ENCODE measurements around the gene PTGDR.

Gene PTGDR

GRCh38 chr14:52265253-52265652, 2.2 kb upstream of the PTGDR start:
- DNase-seq (ENCODE audit: low spot score): no peak

GRCh38 chr14:52266179-52266578, 1.3 kb upstream of the PTGDR start:
- no peak for DNase-seq (ENCODE audit: low spot score)

GRCh38 chr14:52266782-52267181, 716 bp upstream of the PTGDR start:
- no peak for DNase-seq (ENCODE audit: low spot score)

- DNase-seq (ENCODE audit: low spot score): no peak
Observed at GRCh38 chr14:52268279-52269061, 972 bp downstream of the PTGDR start.

GRCh38 chr14:52269100-52269499, 1.6 kb downstream of the PTGDR start:
- DNase-seq (ENCODE audit: low spot score): no peak

GRCh38 chr14:52269982-52270381, 2.5 kb downstream of the PTGDR start:
- DNase-seq (ENCODE audit: low spot score): no peak

- DNase-seq (ENCODE audit: low spot score): no peak
Observed at GRCh38 chr14:52271538-52271937, 4.0 kb downstream of the PTGDR start.

GRCh38 chr14:52272375-52272774, 4.9 kb downstream of the PTGDR start:
- no peak for DNase-seq (ENCODE audit: low spot score)

GRCh38 chr14:52275372-52275771, 7.9 kb downstream of the PTGDR start:
- DNase-seq (ENCODE audit: low spot score): no peak

GRCh38 chr14:52277552-52277951, 10.1 kb downstream of the PTGDR start:
- no peak for DNase-seq (ENCODE audit: low spot score)

- DNase-seq (ENCODE audit: low spot score): no peak
Observed at GRCh38 chr14:52279408-52279807, 11.9 kb downstream of the PTGDR start.

- DNase-seq (ENCODE audit: low spot score): no peak
Observed at GRCh38 chr14:52283099-52283498, 15.6 kb downstream of the PTGDR start.

GRCh38 chr14:52286661-52287649, 19.5 kb downstream of the PTGDR start:
- DNase-seq (ENCODE audit: low spot score): no peak

- DNase-seq (ENCODE audit: low spot score): no peak
Observed at GRCh38 chr14:52296378-52296777, 28.9 kb downstream of the PTGDR start.

GRCh38 chr14:52298795-52299194, 31.3 kb downstream of the PTGDR start:
- DNase-seq (ENCODE audit: low spot score): no peak

GRCh38 chr14:52299692-52300278, 32.3 kb downstream of the PTGDR start:
- no peak for DNase-seq (ENCODE audit: low spot score)

GRCh38 chr14:52303236-52303635, 35.7 kb downstream of the PTGDR start:
- no peak for DNase-seq (ENCODE audit: low spot score)

- no peak for DNase-seq (ENCODE audit: low spot score)
Observed at GRCh38 chr14:52304248-52304904, 36.9 kb downstream of the PTGDR start.

GRCh38 chr14:52305014-52305413, 37.5 kb downstream of the PTGDR start:
- no peak for DNase-seq (ENCODE audit: low spot score)

- DNase-seq (ENCODE audit: low spot score): no peak
Observed at GRCh38 chr14:52307376-52307775, 39.9 kb downstream of the PTGDR start.

- no peak for DNase-seq (ENCODE audit: low spot score)
Observed at GRCh38 chr14:52307905-52308304, 40.4 kb downstream of the PTGDR start.

GRCh38 chr14:52310541-52310940, 43.0 kb downstream of the PTGDR start:
- DNase-seq (ENCODE audit: low spot score): no peak

Measured in left forelimb (tissue), 1 donor.